SK-N-SH (cell line): Measurements from ENCODE around the gene RCBTB2. TPM values are rescaled to one million over a fixed set of nuclear protein-coding genes. Genes with fewer than 3 reads are reported as not detected.

Source experiments
- CTCF ChIA-PET: fragments of 300-600, 350-600 bp; formaldehyde crosslinking; extraction: SDS; loops from one replicate; lab custom pipeline; 2021; lab: Yijun Ruan, JAX
- POLR2A ChIA-PET: fragments of 350-600 bp; sonication (Branson Sonifier 250); formaldehyde crosslinking; extraction: SDS; loops from one replicate; lab custom pipeline; 2020; ENCODE audit warnings: antibody characterized with exemption, inconsistent platforms; lab: Yijun Ruan, JAX
- DNase-seq: peaks from one replicate; pipeline ENCODE4 v3.0.0; 2012
- H2AFZ ChIP-seq: fragments of 200-600 bp; sonication (generic); 2 replicates; pipeline ENCODE4 v1.8.1; 2016; ENCODE audit warnings: antibody characterized with exemption, mild to moderate bottlenecking, low read depth
- H3F3A ChIP-seq: fragments of 200-600 bp; sonication (generic); replicated peaks from 2 replicates; pipeline ENCODE3; 2016; ENCODE audit warnings: antibody characterized with exemption, mild to moderate bottlenecking; ENCODE audit not compliant: insufficient read depth
- H3K27ac ChIP-seq, 2 experiments: fragments of 200-500 bp in 1 of 2; fragments of 200-600 bp in 1 of 2; sonication (Bioruptor generic) in 1 of 2; sonication (generic), shearing (Covaris generic) in 1 of 2; 2 replicates each; pipeline versions ENCODE4 v1.5.1 to v1.6.1; 2014 to 2016; ENCODE audit warnings: low read depth in 2 of 2, inconsistent platforms in 1 of 2, low read length in 1 of 2, mild to moderate bottlenecking in 1 of 2, mixed read lengths in 1 of 2
- H3K27me3 ChIP-seq: fragments of 200-600 bp; sonication (generic), shearing (Covaris generic); 2 replicates; pipeline ENCODE4 v1.6.1; 2016; ENCODE audit warnings: mixed run types; ENCODE audit not compliant: insufficient read depth
- H3K36me3 ChIP-seq, 2 experiments: fragments of 200-500 bp in 1 of 2; fragments of 200-600 bp in 1 of 2; sonication (Bioruptor generic) in 1 of 2; sonication (generic) in 1 of 2; replicated peaks in 1 of 2; 2 replicates each; pipeline versions ENCODE3 to v1.5.1; 2014 to 2016; ENCODE audit warnings: low read length in 1 of 2, mild to moderate bottlenecking in 1 of 2; ENCODE audit not compliant: insufficient read depth in 2 of 2, control insufficient read depth in 1 of 2
- H3K4me1 ChIP-seq, 2 experiments: fragments of 200-500 bp in 1 of 2; fragments of 200-600 bp in 1 of 2; sonication (Bioruptor generic) in 1 of 2; sonication (generic), shearing (Covaris generic) in 1 of 2; 2 replicates each; pipeline versions ENCODE4 v1.5.1 to v1.6.1; 2014 to 2016; ENCODE audit warnings: low read depth in 1 of 2, low read length in 1 of 2, mixed run types in 1 of 2; ENCODE audit not compliant: insufficient read depth in 2 of 2, control insufficient read depth in 1 of 2
- H3K4me2 ChIP-seq: fragments of 200-600 bp; sonication (generic), shearing (Covaris generic); 2 replicates; pipeline ENCODE4 v1.6.1; 2017; ENCODE audit warnings: mixed run types
- H3K4me3 ChIP-seq, 2 experiments: fragments of 200-500 bp in 1 of 2; fragments of 200-600 bp in 1 of 2; sonication (Bioruptor generic) in 1 of 2; sonication (generic), shearing (Covaris generic) in 1 of 2; 2 replicates each; pipeline versions ENCODE4 v1.5.1 to v1.8.1; 2014 to 2016; ENCODE audit warnings: low read depth in 2 of 2, inconsistent platforms in 1 of 2, low read length in 1 of 2, mild to moderate bottlenecking in 1 of 2, mixed read lengths in 1 of 2, moderate library complexity in 1 of 2
- H3K79me2 ChIP-seq: fragments of 200-600 bp; sonication (generic); 2 replicates; pipeline ENCODE4 v1.8.1; 2017; ENCODE audit warnings: mild to moderate bottlenecking; ENCODE audit not compliant: insufficient read depth
- H3K9ac ChIP-seq: fragments of 200-600 bp; sonication (generic); 2 replicates; pipeline ENCODE4 v1.6.1; 2017; ENCODE audit warnings: mixed run types
- H3K9me2 ChIP-seq: fragments of 200-600 bp; sonication (generic); 2 replicates; pipeline ENCODE4 v1.6.1; 2017; ENCODE audit warnings: mixed run types
- H3K9me3 ChIP-seq: fragments of 200-600 bp; sonication (generic); 2 replicates; pipeline ENCODE4 v1.6.1; 2017; ENCODE audit warnings: mixed run types, mild to moderate bottlenecking, moderate library complexity
- H4K20me1 ChIP-seq: fragments of 200-600 bp; sonication (generic); 2 replicates; pipeline ENCODE4 v1.6.1; 2017; ENCODE audit warnings: mild to moderate bottlenecking, mixed run types; ENCODE audit not compliant: insufficient read depth
- ELF1 ChIP-seq: IDR thresholded peaks from 2 replicates; pipeline ENCODE4 v1.4.0; 2012
- EP300 ChIP-seq, 2 experiments: IDR thresholded peaks; 2 replicates each; pipeline versions ENCODE4 v1.4.0 to v1.6.1; 2012; ENCODE audit warnings: borderline replicate concordance in 1 of 2, low read depth in 1 of 2, low read length in 1 of 2
- FOXM1 ChIP-seq: IDR thresholded peaks from 2 replicates; pipeline ENCODE4 v1.4.0; 2012; ENCODE audit warnings: low read depth, mild to moderate bottlenecking
- GABPA ChIP-seq: IDR thresholded peaks from 2 replicates; pipeline ENCODE4 v1.4.0; 2012; ENCODE audit warnings: low read depth, mild to moderate bottlenecking
- GATA2 ChIP-seq: sonication (generic); formaldehyde crosslinking; IDR thresholded peaks from 2 replicates; pipeline ENCODE4 v1.5.0; 2020; ENCODE audit warnings: mild to moderate bottlenecking, missing genetic modification reagents
- POLR2AphosphoS5 ChIP-seq: IDR thresholded peaks from 2 replicates; pipeline ENCODE4 v1.6.1; 2012; ENCODE audit warnings: low read depth, low read length
- RCOR1 ChIP-seq: fragments of 150-350 bp; IDR thresholded peaks from 2 replicates; pipeline ENCODE4 v1.6.1; 2017; ENCODE audit warnings: antibody characterized with exemption, low read length
- RFX5 ChIP-seq: IDR thresholded peaks from 2 replicates; pipeline ENCODE4 v1.6.1; 2012; ENCODE audit warnings: mild to moderate bottlenecking, improper control_type of control experiment, low read length
- RXRA ChIP-seq: IDR thresholded peaks from 2 replicates; pipeline ENCODE4 v1.4.0; 2012; ENCODE audit warnings: low read depth, mild to moderate bottlenecking, borderline replicate concordance
- SMC3 ChIP-seq: IDR thresholded peaks from 2 replicates; pipeline ENCODE4 v1.6.1; 2012; ENCODE audit warnings: low read depth, low read length, improper control_type of control experiment
- TAF1 ChIP-seq: IDR thresholded peaks from 2 replicates; pipeline ENCODE4 v1.6.1; 2012; ENCODE audit warnings: low read depth, mild to moderate bottlenecking, low read length, moderate library complexity, borderline replicate concordance
- WGBS: methylation state at CpG from one replicate; pipeline ENCODE4 v1.1.6; 2017; ENCODE audit warnings: low lambda C conversion rate; 5-methylcytosine and 5-hydroxymethylcytosine counted together
- polyA plus RNA-seq, 3 experiments: library from polyadenylated mRNA; depleted of rRNA; stranded (reverse); fragments of >200 nt; gene quantifications; 2 replicates each; pipeline ENCODE4 v1.2.3, GENCODE V29; 2012
- TF ChIP-seq, protein P1 (sequence below): fragments of 200-600 bp; sonication (generic); IDR thresholded peaks from 2 replicates; pipeline ENCODE4 v1.6.1; 2017; ENCODE audit warnings: antibody characterized with exemption, mild to moderate bottlenecking, moderate library complexity
- TF ChIP-seq, protein P2 (sequence below): IDR thresholded peaks from 2 replicates; pipeline ENCODE4 v1.4.0; 2012; ENCODE audit warnings: low read depth
- TF ChIP-seq, protein P3 (sequence below): IDR thresholded peaks from 2 replicates; pipeline ENCODE4 v1.4.0; 2012; ENCODE audit warnings: low read depth, borderline replicate concordance

Gene RCBTB2
- polyA plus RNA-seq, 1 of the 3 experiments (the other 2 are of a cell fraction): 2.8 TPM

DNA sequence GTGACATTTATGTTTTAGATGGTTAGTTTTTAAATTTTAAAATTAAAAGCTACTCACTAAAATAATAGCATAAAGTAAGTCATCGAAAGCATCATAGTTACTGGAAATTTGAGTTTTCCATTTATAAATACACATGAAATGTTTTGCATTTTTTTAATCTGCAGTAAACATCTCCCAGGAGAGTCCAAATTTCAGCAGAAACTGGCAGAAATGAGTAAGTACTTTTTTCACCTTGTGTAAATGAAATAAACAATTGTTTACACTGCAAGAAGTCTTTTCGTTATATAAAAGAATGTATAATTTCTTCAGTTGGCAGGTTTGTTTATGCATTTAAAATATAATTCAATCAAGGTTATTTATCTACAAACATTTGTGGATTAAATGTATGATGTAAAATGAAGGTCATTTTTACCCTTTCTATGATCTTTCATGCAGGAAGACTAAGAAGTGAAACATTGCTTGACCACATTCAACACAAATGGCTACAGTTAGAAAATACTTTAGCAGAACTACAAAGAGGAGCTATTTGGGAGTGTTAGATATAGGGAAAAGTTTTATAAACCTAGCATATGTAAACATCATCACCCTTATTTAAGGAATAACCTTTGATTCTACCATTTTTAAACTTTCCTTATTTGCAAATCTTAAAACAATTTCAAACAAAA lies 55.6 kb downstream of the RCBTB2 start:
- CTCF ChIA-PET: no interaction called here
- Histone ChIP-seq H3K36me3 (peaks cover 42 to 45% of the 10 kb centered on the region in 2 experiments), H3K27ac (peak overlapping the region; percentile 30 to 60; a peak in 2 of 4 replicates), H2AFZ (no peak overlapping the region), H3K4me2 (no peak overlapping the region), H3K9me2 (no peaks in the 10 kb centered on the region; the same call in 1 of the 2 replicates), H3K9me3 (no peaks in the 10 kb centered on the region), H3K4me3 (no peak overlapping the region)
- 93% methylated on average over 2 of the region's 2 CpGs for WGBS
- POLR2A ChIA-PET: no interaction called here
- no peak for TF ChIP-seq EP300 (IDR thresholded peaks at IDR 0.05; ENCODE audit: borderline replicate concordance in 1 of 2, low read depth in 1 of 2, low read length in 1 of 2)
- TF ChIP-seq RFX5: no peak
- no peak for TF ChIP-seq ELF1
- TF ChIP-seq RXRA: no peak
- TF ChIP-seq, all 33 proteins: peak for 0
- Histone ChIP-seq H3K27me3 (no peaks in the 10 kb centered on the region), H3K79me2 (no peaks in the 10 kb centered on the region), H3F3A (peaks cover 13% of the 10 kb centered on the region), H3K4me1 (no peaks in the 10 kb centered on the region; a peak in 1 of 4 replicates), H4K20me1 (no peaks in the 10 kb centered on the region), H3K9ac (no peak overlapping the region)
- no peak for DNase-seq

DNA sequence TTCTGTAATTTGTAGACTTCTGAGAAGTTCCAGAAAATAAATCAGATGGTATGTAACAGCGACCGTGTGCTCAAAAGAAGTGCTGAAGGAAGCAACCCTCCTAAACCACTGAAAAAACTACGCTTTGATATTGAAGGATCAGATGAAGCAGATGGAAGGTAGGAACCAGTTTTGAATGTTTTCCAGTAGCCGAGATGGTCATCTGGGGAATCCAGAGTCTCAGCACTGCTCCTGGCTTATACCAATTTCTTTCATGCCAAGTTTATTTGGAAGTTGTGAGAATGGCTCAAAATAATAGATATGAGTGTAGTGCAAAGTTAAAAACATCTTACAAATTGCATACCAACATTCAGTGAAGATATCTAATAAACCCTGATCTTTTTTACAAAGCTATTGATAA lies 56.2 kb downstream of the RCBTB2 start:
- POLR2A ChIA-PET: no interaction called here

More for the DNA sequence above, 56.2 kb downstream of the RCBTB2 start:
- H4K20me1 ChIP-seq: no peaks in the 10 kb centered on the region
- no peaks in the 10 kb centered on the region for H3K79me2 ChIP-seq
- H3K4me1 ChIP-seq: no peaks in the 10 kb centered on the region; a peak in 1 of 4 replicates
- peaks cover 43 to 45% of the 10 kb centered on the region in 2 experiments for H3K36me3 ChIP-seq
- CTCF ChIA-PET: no interaction called here
- peaks cover 13% of the 10 kb centered on the region for H3F3A ChIP-seq
- H3K9me2 ChIP-seq: no peaks in the 10 kb centered on the region; the same call in 1 of the 2 replicates
- H3K9ac ChIP-seq: no peak overlapping the region
- DNase-seq: no peak
- 72% methylated on average over 4 of the region's 4 CpGs for WGBS
- no peak overlapping the region for H3K4me2 ChIP-seq
- H2AFZ ChIP-seq: no peak overlapping the region
- no peak overlapping the region for H3K4me3 ChIP-seq
- TF ChIP-seq, protein P1, sequence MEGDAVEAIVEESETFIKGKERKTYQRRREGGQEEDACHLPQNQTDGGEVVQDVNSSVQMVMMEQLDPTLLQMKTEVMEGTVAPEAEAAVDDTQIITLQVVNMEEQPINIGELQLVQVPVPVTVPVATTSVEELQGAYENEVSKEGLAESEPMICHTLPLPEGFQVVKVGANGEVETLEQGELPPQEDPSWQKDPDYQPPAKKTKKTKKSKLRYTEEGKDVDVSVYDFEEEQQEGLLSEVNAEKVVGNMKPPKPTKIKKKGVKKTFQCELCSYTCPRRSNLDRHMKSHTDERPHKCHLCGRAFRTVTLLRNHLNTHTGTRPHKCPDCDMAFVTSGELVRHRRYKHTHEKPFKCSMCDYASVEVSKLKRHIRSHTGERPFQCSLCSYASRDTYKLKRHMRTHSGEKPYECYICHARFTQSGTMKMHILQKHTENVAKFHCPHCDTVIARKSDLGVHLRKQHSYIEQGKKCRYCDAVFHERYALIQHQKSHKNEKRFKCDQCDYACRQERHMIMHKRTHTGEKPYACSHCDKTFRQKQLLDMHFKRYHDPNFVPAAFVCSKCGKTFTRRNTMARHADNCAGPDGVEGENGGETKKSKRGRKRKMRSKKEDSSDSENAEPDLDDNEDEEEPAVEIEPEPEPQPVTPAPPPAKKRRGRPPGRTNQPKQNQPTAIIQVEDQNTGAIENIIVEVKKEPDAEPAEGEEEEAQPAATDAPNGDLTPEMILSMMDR: no peak
- TF ChIP-seq, protein P2, sequence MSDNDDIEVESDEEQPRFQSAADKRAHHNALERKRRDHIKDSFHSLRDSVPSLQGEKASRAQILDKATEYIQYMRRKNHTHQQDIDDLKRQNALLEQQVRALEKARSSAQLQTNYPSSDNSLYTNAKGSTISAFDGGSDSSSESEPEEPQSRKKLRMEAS: no peak
- TF ChIP-seq RCOR1 (no peak), POLR2AphosphoS5 (no peak), FOXM1 (no peak), RFX5 (no peak), SMC3 (no peak), TAF1 (no peak), GATA2 (CRISPR knock-in tag) (no peak), GABPA (no peak)
- TF ChIP-seq, protein P3, sequence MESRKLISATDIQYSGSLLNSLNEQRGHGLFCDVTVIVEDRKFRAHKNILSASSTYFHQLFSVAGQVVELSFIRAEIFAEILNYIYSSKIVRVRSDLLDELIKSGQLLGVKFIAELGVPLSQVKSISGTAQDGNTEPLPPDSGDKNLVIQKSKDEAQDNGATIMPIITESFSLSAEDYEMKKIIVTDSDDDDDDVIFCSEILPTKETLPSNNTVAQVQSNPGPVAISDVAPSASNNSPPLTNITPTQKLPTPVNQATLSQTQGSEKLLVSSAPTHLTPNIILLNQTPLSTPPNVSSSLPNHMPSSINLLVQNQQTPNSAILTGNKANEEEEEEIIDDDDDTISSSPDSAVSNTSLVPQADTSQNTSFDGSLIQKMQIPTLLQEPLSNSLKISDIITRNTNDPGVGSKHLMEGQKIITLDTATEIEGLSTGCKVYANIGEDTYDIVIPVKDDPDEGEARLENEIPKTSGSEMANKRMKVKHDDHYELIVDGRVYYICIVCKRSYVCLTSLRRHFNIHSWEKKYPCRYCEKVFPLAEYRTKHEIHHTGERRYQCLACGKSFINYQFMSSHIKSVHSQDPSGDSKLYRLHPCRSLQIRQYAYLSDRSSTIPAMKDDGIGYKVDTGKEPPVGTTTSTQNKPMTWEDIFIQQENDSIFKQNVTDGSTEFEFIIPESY: no peak
- TF ChIP-seq, all 33 proteins: peak for 0
- Histone ChIP-seq H3K27ac (peak overlapping the region in 1 of 2 experiments; percentile 14; a peak in 2 of 4 replicates), H3K9me3 (no peaks in the 10 kb centered on the region), H3K27me3 (no peaks in the 10 kb centered on the region)
